ENCODE measurements around the gene FKBP1A. TPM values are rescaled to one million over a fixed set of nuclear protein-coding genes. Genes with fewer than 3 reads are reported as not detected.

The FKBP1A gene
- total and polyA plus RNA-seq, 2 donors (not counting 3 experiments of a cell fraction or from before 2014, with no cell fraction given) = 968 to 1,972 TPM

DNA sequence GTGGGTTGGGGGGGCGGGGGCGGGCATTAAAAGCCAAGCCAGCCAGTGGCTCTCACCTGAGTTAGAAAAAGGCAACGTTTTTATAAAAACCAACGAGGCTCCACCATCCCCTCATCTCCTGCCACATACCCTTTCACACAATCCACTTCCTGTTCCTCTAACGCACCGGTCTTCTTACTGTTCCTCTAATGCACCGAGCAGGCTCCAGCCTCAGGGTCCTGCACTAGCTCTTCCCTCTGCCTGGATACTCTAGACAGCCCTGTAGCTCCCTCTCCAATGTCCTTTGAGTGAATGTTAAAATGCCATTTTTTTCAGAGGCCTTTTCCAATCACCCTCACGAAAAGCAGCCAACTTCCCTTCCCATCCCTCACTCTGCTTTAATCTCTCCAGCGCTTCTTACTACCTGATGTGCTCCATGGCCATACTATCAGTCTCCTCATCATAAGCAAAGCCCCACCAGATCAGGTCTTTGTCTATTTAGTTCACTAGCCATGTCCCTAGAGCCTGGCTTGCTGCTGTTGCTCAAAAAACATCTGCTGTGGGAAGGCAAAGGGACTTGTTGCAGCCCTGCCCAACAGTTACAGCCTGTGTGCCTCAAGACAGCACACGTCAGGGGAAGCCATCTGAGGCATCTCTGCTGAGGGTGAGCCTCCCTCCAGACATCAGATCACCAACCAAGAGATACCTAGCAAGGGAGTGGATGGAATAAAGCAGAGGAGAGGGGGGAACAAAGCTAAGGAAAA lies 3.9 kb downstream of the FKBP1A start:
- intact Hi-C loops (cut with micrococcal nuclease) = loop anchor here (1.0 kb wide), 1 partner anchor 12 kb away; no protein-coding TSS in a partner anchor
- Histone ChIP-seq H3K79me2 (ENCODE audit: control insufficient read depth, insufficient read depth, low read length) (peaks cover 97% of the 10 kb centered on the region), H3K9ac (replicated peaks; ENCODE audit: extremely low read depth, insufficient read depth, low read length) (peak overlapping the region; percentile 32), H2AFZ (ENCODE audit: low read depth, low read length) (no peak overlapping the region), H4K20me1 (replicated peaks; ENCODE audit: control insufficient read depth, extremely low read depth, insufficient read depth, low read length) (peaks cover 9% of the 10 kb centered on the region), H3K36me3 (ENCODE audit: control insufficient read depth in 2 of 2, extremely low read depth in 1 of 2, insufficient read depth in 2 of 2, low read length in 2 of 2) (peaks cover 9 to 17% of the 10 kb centered on the region in 2 experiments), H3K4me3 (replicated peaks in 1 of 3; ENCODE audit: insufficient read depth in 1 of 3, low read depth in 1 of 3, low read length in 3 of 3) (peak overlapping the region in 2 of 3 experiments; percentile 1 to 8), H3K27me3 (ENCODE audit: control insufficient read depth in 2 of 2, insufficient read depth in 2 of 2, low read length in 2 of 2) (no peaks in the 10 kb centered on the region), H3K9me3 (replicated peaks; ENCODE audit: control insufficient read depth, insufficient read depth, low read length) (no peaks in the 10 kb centered on the region), H3K4me2 (ENCODE audit: insufficient read depth, low read length) (peak overlapping the region; percentile 19), H3K4me1 (ENCODE audit: control insufficient read depth, extremely low read depth, insufficient read depth, low read length) (peaks cover 76% of the 10 kb centered on the region), H3K9me1 (replicated peaks; ENCODE audit: control insufficient read depth, extremely low read depth, insufficient read depth, low read length) (no peaks in the 10 kb centered on the region), H3K27ac (ENCODE audit: insufficient read depth, low read depth, low read length) (peak overlapping the region; percentile 0)
- BruUV-seq (replicated peaks) = no TSS peak
- dilution Hi-C loops (cut with MboI; ENCODE audit: extremely low pct_ligation_motif_present, low sequenced_read_pairs) = no loop called here
- TF ChIP-seq POLR2AphosphoS5 (IDR thresholded peaks at IDR 0.05; ENCODE audit: insufficient read depth, low read depth, low read length) = peak; percentile 6
- TF ChIP-seq, protein P1, sequence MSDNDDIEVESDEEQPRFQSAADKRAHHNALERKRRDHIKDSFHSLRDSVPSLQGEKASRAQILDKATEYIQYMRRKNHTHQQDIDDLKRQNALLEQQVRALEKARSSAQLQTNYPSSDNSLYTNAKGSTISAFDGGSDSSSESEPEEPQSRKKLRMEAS (IDR thresholded peaks at IDR 0.05; ENCODE audit: insufficient read depth, insufficient read length) = no peak
- DNase-seq (ENCODE audit: low read depth, low spot score) = peak; percentile 34
- CTCF ChIA-PET = interaction anchor here (0.7 to 6.5 kb wide), 6 partner anchors 9 to 115 kb away, joined by 3 to 107 read pairs (median 4); no protein-coding TSS in a partner anchor
- FAIRE-seq = no peak
- POLR2A ChIA-PET = interaction anchor here (0.6 to 2.2 kb wide), 4 partner anchors 9 to 100 kb away, joined by 3 to 9 read pairs (median 6); no protein-coding TSS in a partner anchor

DNA sequence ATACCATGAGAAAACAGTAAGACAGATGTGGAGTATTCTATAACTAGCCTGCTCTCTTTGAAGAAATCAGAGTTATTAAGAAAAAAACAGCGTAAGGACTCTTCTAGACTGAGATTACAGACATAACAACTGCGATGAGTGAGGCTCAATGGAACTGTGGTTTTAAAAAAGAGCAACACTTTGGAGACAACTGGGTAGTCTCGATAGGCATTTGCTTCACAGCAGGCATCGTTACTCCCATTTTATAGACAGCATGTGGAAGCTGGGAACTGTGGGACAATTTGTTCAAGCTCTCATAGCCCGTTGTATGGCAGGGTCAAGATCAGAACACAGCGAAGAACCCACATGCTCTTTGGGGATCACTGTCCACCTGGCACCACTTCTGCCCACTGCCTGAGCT lies 4.6 kb downstream of the FKBP1A start:
- peak overlapping the region; percentile 19 for H3K4me2 ChIP-seq (ENCODE audit: insufficient read depth, low read length)
- H3K4me3 ChIP-seq (replicated peaks in 1 of 3; ENCODE audit: insufficient read depth in 1 of 3, low read depth in 1 of 3, low read length in 3 of 3) = peak overlapping the region in 1 of 3 experiments; percentile 21
- FAIRE-seq (peak; percentile 60), DNase-seq (ENCODE audit: low read depth, low spot score) (no peak)
- H3K36me3 ChIP-seq (ENCODE audit: control insufficient read depth in 2 of 2, extremely low read depth in 1 of 2, insufficient read depth in 2 of 2, low read length in 2 of 2) = peaks cover 11 to 17% of the 10 kb centered on the region in 2 experiments
- peaks cover 98% of the 10 kb centered on the region for H3K79me2 ChIP-seq (ENCODE audit: control insufficient read depth, insufficient read depth, low read length)
- ChIA-PET POLR2A (no interaction called here), CTCF (interaction anchor here (0.7 to 6.5 kb wide), 2 partner anchors 8 to 48 kb away, joined by 4 to 107 read pairs; no protein-coding TSS in a partner anchor)
- peaks cover 76% of the 10 kb centered on the region for H3K4me1 ChIP-seq (ENCODE audit: control insufficient read depth, extremely low read depth, insufficient read depth, low read length)
- no peak overlapping the region for H3K9ac ChIP-seq (replicated peaks; ENCODE audit: extremely low read depth, insufficient read depth, low read length)
- peak overlapping the region; percentile 18 for H3K27ac ChIP-seq (ENCODE audit: insufficient read depth, low read depth, low read length)
- peaks cover 10% of the 10 kb centered on the region for H4K20me1 ChIP-seq (replicated peaks; ENCODE audit: control insufficient read depth, extremely low read depth, insufficient read depth, low read length)
- no peaks in the 10 kb centered on the region for H3K27me3 ChIP-seq (ENCODE audit: control insufficient read depth in 2 of 2, insufficient read depth in 2 of 2, low read length in 2 of 2)
- dilution Hi-C loops (cut with MboI; ENCODE audit: extremely low pct_ligation_motif_present, low sequenced_read_pairs) (no loop called here), intact Hi-C loops (cut with micrococcal nuclease) (no loop called here)
- BruUV-seq (replicated peaks) = no TSS peak
- H2AFZ ChIP-seq (ENCODE audit: low read depth, low read length) = no peak overlapping the region
- no peaks in the 10 kb centered on the region for H3K9me1 ChIP-seq (replicated peaks; ENCODE audit: control insufficient read depth, extremely low read depth, insufficient read depth, low read length)
- no peaks in the 10 kb centered on the region for H3K9me3 ChIP-seq (replicated peaks; ENCODE audit: control insufficient read depth, insufficient read depth, low read length)
- TF ChIP-seq POLR2AphosphoS5 (IDR thresholded peaks at IDR 0.05; ENCODE audit: insufficient read depth, low read depth, low read length) (peak; percentile 15), POLR2A (IDR thresholded peaks at IDR 0.05; ENCODE audit: low read depth, low read length) (peak; percentile 34)
- TF ChIP-seq, protein P2, sequence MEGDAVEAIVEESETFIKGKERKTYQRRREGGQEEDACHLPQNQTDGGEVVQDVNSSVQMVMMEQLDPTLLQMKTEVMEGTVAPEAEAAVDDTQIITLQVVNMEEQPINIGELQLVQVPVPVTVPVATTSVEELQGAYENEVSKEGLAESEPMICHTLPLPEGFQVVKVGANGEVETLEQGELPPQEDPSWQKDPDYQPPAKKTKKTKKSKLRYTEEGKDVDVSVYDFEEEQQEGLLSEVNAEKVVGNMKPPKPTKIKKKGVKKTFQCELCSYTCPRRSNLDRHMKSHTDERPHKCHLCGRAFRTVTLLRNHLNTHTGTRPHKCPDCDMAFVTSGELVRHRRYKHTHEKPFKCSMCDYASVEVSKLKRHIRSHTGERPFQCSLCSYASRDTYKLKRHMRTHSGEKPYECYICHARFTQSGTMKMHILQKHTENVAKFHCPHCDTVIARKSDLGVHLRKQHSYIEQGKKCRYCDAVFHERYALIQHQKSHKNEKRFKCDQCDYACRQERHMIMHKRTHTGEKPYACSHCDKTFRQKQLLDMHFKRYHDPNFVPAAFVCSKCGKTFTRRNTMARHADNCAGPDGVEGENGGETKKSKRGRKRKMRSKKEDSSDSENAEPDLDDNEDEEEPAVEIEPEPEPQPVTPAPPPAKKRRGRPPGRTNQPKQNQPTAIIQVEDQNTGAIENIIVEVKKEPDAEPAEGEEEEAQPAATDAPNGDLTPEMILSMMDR (IDR thresholded peaks at IDR 0.05; ENCODE audit: extremely low read depth in 1 of 2, insufficient read depth in 1 of 2, low read depth in 1 of 2, low read length in 2 of 2) = no peak

Data from endothelial cell of umbilical vein (primary cell).